Esophagus (tissue), 2 donors: ENCODE results near the gene CUL1. TPM values are rescaled to one million over a fixed set of nuclear protein-coding genes. Genes with fewer than 3 reads are reported as not detected.

Experiments used
- H3K27ac ChIP-seq, 2 donors: one replicate each; pipeline ENCODE4 v1.5.1; 2013; ENCODE audit warnings: low read depth in 2 of 2, mild to moderate bottlenecking in 2 of 2, inconsistent platforms in 1 of 2, low read length in 1 of 2, moderate library complexity in 1 of 2
- H3K27me3 ChIP-seq, 2 donors: one replicate each; pipeline ENCODE4 v1.6.1; 2013; ENCODE audit warnings: low read length in 2 of 2, control low read depth in 1 of 2, mild to moderate bottlenecking in 1 of 2; ENCODE audit not compliant: insufficient read depth in 2 of 2, control insufficient read depth in 1 of 2
- H3K36me3 ChIP-seq, 2 donors: one replicate each; pipeline ENCODE4 v1.6.1; 2013; ENCODE audit warnings: low read length in 1 of 2; ENCODE audit not compliant: control insufficient read depth in 2 of 2, insufficient read depth in 2 of 2
- H3K4me1 ChIP-seq, 2 donors: one replicate each; pipeline ENCODE4 v1.6.1; 2013; ENCODE audit warnings: low read length in 1 of 2; ENCODE audit not compliant: control insufficient read depth in 2 of 2, insufficient read depth in 2 of 2
- H3K4me3 ChIP-seq, 2 donors: one replicate each; pipeline ENCODE4 v1.5.1; 2013; ENCODE audit warnings: low read length in 2 of 2, mild to moderate bottlenecking in 2 of 2, low read depth in 1 of 2, moderate library complexity in 1 of 2
- H3K9me3 ChIP-seq, 2 donors: one replicate each; pipeline ENCODE4 v1.6.1; 2013; ENCODE audit warnings: mild to moderate bottlenecking in 2 of 2, low read depth in 1 of 2, low read length in 1 of 2, moderate library complexity in 1 of 2; ENCODE audit not compliant: control insufficient read depth in 2 of 2, insufficient read depth in 1 of 2
- WGBS, 2 donors: extraction: QIAGEN DNeasy Blood & Tissue Kit; methylation state at CpG; one replicate each; pipeline ENCODE4 v1.1.7; 2013; 5-methylcytosine and 5-hydroxymethylcytosine counted together
- polyA plus RNA-seq, 2 donors: library from polyadenylated mRNA; stranded (reverse); fragments of 200-250 nt; gene quantifications; one replicate each; pipeline ENCODE4 v1.2.3, GENCODE V29; 2013
- donor health status: healthy with polysubstance abuse.
- donor health status: Bipolar disorder and iron deficiency.

Gene CUL1
- polyA plus RNA-seq, 2 donors: 13.8 to 27.0 TPM

GRCh38 chr7:148821422-148821821 lies 122.7 kb downstream of the CUL1 start:
- H3K9me3 ChIP-seq: no peaks in the 10 kb centered on the region
- no peak overlapping the region for H3K27ac ChIP-seq
- no peak overlapping the region for H3K4me3 ChIP-seq
- no peaks in the 10 kb centered on the region for H3K27me3 ChIP-seq
- no peaks in the 10 kb centered on the region for H3K36me3 ChIP-seq
- no peaks in the 10 kb centered on the region for H3K4me1 ChIP-seq
- WGBS, 2 donors: 94 to 97% methylated on average over 2 of the region's 2 CpGs

GRCh38 chr7:148824864-148825263 lies 126.2 kb downstream of the CUL1 start:
- WGBS, 2 donors: 97 to 98% methylated on average over 2 of the region's 2 CpGs
- Histone ChIP-seq H3K4me1 (no peaks in the 10 kb centered on the region), H3K27ac (no peak overlapping the region), H3K27me3 (no peaks in the 10 kb centered on the region), H3K4me3 (no peak overlapping the region), H3K9me3 (no peaks in the 10 kb centered on the region), H3K36me3 (no peaks in the 10 kb centered on the region)

DNA sequence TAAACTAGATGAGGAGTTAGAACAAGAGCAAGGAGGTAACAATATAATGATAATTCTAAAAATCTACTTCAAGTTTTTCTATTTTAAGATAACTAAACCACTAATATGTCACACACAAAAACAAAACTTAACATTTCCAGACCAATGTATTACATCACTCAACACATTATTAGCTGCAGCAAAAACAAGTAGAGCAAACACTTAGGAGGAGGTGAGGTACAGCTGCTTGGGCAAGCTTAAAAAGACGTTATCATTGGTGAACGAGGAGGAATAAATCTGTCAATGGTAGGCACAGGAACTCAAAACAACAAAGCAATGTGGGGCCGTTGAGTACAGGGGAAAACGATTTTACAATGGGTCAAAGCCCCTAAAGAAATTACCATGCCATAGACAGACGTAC lies 126.6 kb downstream of the CUL1 start:
- Histone ChIP-seq H3K27ac (no peak overlapping the region), H3K4me1 (no peaks in the 10 kb centered on the region), H3K36me3 (no peaks in the 10 kb centered on the region), H3K4me3 (no peak overlapping the region), H3K9me3 (no peaks in the 10 kb centered on the region), H3K27me3 (no peaks in the 10 kb centered on the region)
- 82 to 83% methylated on average over 5 of the region's 5 CpGs for WGBS, 2 donors

- Histone ChIP-seq H3K4me1 (no peaks in the 10 kb centered on the region), H3K27me3 (no peaks in the 10 kb centered on the region), H3K36me3 (peaks cover 0 to 2% of the 10 kb centered on the region in 2 donors), H3K27ac (no peak overlapping the region), H3K4me3 (no peak overlapping the region), H3K9me3 (no peaks in the 10 kb centered on the region)
- 93 to 97% methylated on average over 1 of the region's 1 CpG for WGBS, 2 donors
Measured at GRCh38 chr7:148828965-148829364, 130.3 kb downstream of the CUL1 start.

DNA sequence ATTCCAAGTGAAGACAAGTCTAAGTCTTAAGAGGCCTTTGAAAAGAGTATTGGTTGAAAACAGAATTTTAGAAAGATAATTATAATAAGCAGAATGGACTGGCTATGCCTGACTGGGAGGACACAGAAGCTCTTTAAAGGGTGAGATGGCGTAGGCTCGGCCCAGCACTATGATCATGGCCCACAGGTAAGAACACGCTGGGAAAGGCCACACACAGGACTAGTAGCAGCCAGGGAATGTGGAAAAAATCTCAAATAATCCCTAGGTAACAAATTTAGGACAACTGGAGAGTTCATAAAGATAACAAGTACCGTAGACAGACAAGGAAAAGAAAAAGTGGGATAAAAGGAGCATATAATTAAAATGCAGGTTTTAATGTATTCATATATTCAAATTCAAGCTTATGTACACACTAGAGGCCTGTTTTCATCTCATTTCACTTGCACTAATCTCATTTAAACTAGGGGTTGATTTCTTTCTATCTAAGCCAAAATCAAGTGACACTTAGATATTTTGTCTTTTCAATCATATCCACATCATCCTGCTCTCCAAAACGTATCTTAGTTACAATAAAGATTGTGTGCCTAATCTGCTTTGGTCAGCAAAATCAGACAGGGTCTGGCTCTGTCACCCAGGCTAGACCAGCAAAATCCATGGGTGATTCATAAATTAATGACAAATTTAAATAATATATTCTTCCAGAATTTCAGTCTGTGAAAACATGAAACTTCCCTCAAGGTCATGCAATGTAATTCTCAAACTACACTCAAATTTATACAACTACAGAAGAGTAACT lies 132.4 kb downstream of the CUL1 start:
- H3K4me1 ChIP-seq: no peaks in the 10 kb centered on the region
- WGBS, 2 donors: 89 to 95% methylated on average over 5 of the region's 5 CpGs

GRCh38 chr7:148831782-148832181 lies 133.1 kb downstream of the CUL1 start:
- no peak overlapping the region for H3K27ac ChIP-seq
- no peaks in the 10 kb centered on the region for H3K9me3 ChIP-seq
- H3K36me3 ChIP-seq: peaks cover 0 to 2% of the 10 kb centered on the region in 2 donors
- no peaks in the 10 kb centered on the region for H3K27me3 ChIP-seq
- WGBS, 2 donors: 94 to 96% methylated on average over 2 of the region's 2 CpGs
- no peaks in the 10 kb centered on the region for H3K4me1 ChIP-seq
- H3K4me3 ChIP-seq: no peak overlapping the region

More for the DNA sequence above, 132.4 kb downstream of the CUL1 start:
- H3K36me3 ChIP-seq: peaks cover 0 to 2% of the 10 kb centered on the region in 2 donors
- no peaks in the 10 kb centered on the region for H3K9me3 ChIP-seq
- H3K27me3 ChIP-seq: no peaks in the 10 kb centered on the region
- H3K27ac ChIP-seq: no peak overlapping the region
- no peak overlapping the region for H3K4me3 ChIP-seq

DNA sequence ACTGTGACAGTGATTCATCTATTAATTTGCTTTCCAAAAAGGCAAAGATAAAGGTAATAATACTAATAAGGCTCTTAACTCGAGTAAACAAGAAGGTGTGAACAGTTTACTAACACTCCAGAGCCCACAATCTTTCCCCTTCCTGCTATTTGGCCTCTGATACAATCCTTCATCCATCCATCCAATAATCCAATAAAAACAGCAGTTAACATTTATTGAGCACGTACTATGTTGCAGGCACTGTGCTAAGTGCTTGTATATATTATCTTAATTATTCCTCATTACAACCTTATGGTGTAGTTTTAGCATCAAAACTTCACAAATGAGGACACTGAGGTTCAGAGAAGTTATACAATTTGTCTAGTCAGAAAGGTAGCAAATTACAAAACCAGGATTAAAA lies 135.9 kb downstream of the CUL1 start:
- WGBS, 2 donors: 96 to 100% methylated on average over 2 of the region's 2 CpGs
- Histone ChIP-seq H3K4me3 (no peak overlapping the region), H3K4me1 (peaks cover 0 to 3% of the 10 kb centered on the region in 2 donors), H3K27me3 (no peaks in the 10 kb centered on the region), H3K9me3 (no peaks in the 10 kb centered on the region), H3K36me3 (peaks cover 0 to 2% of the 10 kb centered on the region in 2 donors), H3K27ac (no peak overlapping the region)

GRCh38 chr7:148835854-148836253 lies 137.2 kb downstream of the CUL1 start:
- Histone ChIP-seq H3K9me3 (no peaks in the 10 kb centered on the region), H3K4me1 (peaks cover 0 to 3% of the 10 kb centered on the region in 2 donors), H3K36me3 (peaks cover 0 to 2% of the 10 kb centered on the region in 2 donors), H3K27ac (no peak overlapping the region), H3K27me3 (no peaks in the 10 kb centered on the region), H3K4me3 (no peak overlapping the region)
- 93 to 96% methylated on average over 4 of the region's 4 CpGs for WGBS, 2 donors

DNA sequence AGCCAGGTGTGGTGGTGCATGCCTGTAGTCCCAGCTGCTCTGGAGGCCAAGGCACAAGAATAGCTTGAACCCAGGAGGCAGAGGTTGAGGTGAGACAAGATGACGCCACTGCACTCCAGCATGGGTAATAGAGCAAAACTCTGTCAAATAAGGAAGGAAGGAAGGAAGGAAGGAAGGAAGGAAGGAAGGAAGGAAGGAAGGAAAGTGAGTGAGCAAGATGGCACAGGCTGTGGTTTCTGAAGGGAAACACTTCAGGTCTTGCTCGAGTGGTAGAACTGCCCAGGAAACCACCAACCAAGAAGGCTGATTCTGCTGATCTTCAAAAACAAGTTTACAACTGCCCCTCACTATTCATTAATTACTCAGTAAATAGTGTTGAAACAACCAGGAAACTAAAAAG lies 140.2 kb downstream of the CUL1 start:
- 67 to 78% methylated on average over 2 of the region's 2 CpGs for WGBS, 2 donors
- Histone ChIP-seq H3K27ac (no peak overlapping the region), H3K27me3 (no peaks in the 10 kb centered on the region), H3K4me1 (peaks cover 0 to 3% of the 10 kb centered on the region in 2 donors), H3K36me3 (no peaks in the 10 kb centered on the region), H3K9me3 (no peaks in the 10 kb centered on the region), H3K4me3 (no peak overlapping the region)
